ENCODE results near the gene PLA2G4F. TPM values are rescaled to one million over a fixed set of nuclear protein-coding genes. Genes with fewer than 3 reads are reported as not detected.

PLA2G4F gene
- total RNA-seq, 1 donor from 2014 or later: not detected

- peaks cover 6% of the 10 kb centered on the region for H3K27me3 Mint-ChIP-seq (ENCODE audit: insufficient read depth)
- H3K27ac Mint-ChIP-seq: no peak overlapping the region
- H3K36me3 Mint-ChIP-seq (ENCODE audit: low read depth): no peaks in the 10 kb centered on the region
- intact Hi-C loops (cut with micrococcal nuclease): no loop called here
- H3K4me3 Mint-ChIP-seq: no peak overlapping the region
- DNase-seq (ENCODE audit: low spot score): no peak
- no peaks in the 10 kb centered on the region for H3K4me1 Mint-ChIP-seq (ENCODE audit: low read depth)
- no peaks in the 10 kb centered on the region for H3K9me3 Mint-ChIP-seq
Measured at GRCh38 chr15:42090781-42091180, 65.7 kb downstream of the PLA2G4F start.

- no peak for DNase-seq (ENCODE audit: low spot score)
- no peaks in the 10 kb centered on the region for H3K9me3 Mint-ChIP-seq
- H3K27me3 Mint-ChIP-seq (ENCODE audit: insufficient read depth): peaks cover 6% of the 10 kb centered on the region
- no peak overlapping the region for H3K27ac Mint-ChIP-seq
- no peak overlapping the region for H3K4me3 Mint-ChIP-seq
- H3K4me1 Mint-ChIP-seq (ENCODE audit: low read depth): no peaks in the 10 kb centered on the region
- H3K36me3 Mint-ChIP-seq (ENCODE audit: low read depth): no peaks in the 10 kb centered on the region
- intact Hi-C loops (cut with micrococcal nuclease): no loop called here
Measured at GRCh38 chr15:42090370-42090769, 66.1 kb downstream of the PLA2G4F start.

- Mint-ChIP-seq H3K27me3 (ENCODE audit: insufficient read depth) (peaks cover 6% of the 10 kb centered on the region), H3K36me3 (ENCODE audit: low read depth) (no peaks in the 10 kb centered on the region), H3K9me3 (no peaks in the 10 kb centered on the region), H3K4me1 (ENCODE audit: low read depth) (no peaks in the 10 kb centered on the region), H3K4me3 (no peak overlapping the region), H3K27ac (no peak overlapping the region)
- no peak for DNase-seq (ENCODE audit: low spot score)
- intact Hi-C loops (cut with micrococcal nuclease): no loop called here
Measured at GRCh38 chr15:42089942-42090341, 66.5 kb downstream of the PLA2G4F start.

Other genes with a start within 250 kb of the PLA2G4F start
- gene EHD4, start 184.1 kb downstream of the PLA2G4F start, total RNA-seq: 29.5 and 30.1 TPM in 2 replicates
- not detected in 2 replicates for gene PLA2G4E, start 135.6 kb downstream of the PLA2G4F start, total RNA-seq
- not detected in 2 replicates for gene PLA2G4D, start 62.1 kb downstream of the PLA2G4F start, total RNA-seq
- gene VPS39, start 51.7 kb upstream of the PLA2G4F start, total RNA-seq: 63.8 and 66.0 TPM in 2 replicates
- gene GANC, start 116.6 kb upstream of the PLA2G4F start, total RNA-seq: 13.0 and 15.2 TPM in 2 replicates
- gene TMEM87A, start 116.8 kb upstream of the PLA2G4F start, total RNA-seq: 42.3 and 46.2 TPM in 2 replicates
- 1.5 and 1.6 TPM in 2 replicates for gene CAPN3, start 202.9 kb upstream of the PLA2G4F start, total RNA-seq

Data from activated T-helper 1 cell treated with anti-CD3 and anti-CD28 coated beads, Interleukin-12 subunit alpha, Interleukin-12 subunit beta, Interleukin-2, Interleukin-4 antibody, amounts not matched to agents 30 ng/mL and 10 ng/mL and 1 ng/mL, durations not matched to agents 14 hours and 24 hours and 36 hours (primary cell).